ENCODE results near the gene CEP41.

- no peak for TF ChIP-seq EZH2 (IDR thresholded peaks at IDR 0.05; ENCODE audit: borderline replicate concordance, low read length)
- no peak for TF ChIP-seq CTCF (IDR thresholded peaks at IDR 0.05; ENCODE audit: low read length)
Observed at GRCh38 chr7:130420943-130421578, 19.8 kb downstream of the CEP41 start.

Measured in OCI-LY1 (cell line).